T-helper 1 cell treated with Interleukin-12 subunit alpha and Interleukin-12 subunit beta and Interleukin-4 antibody, amounts not matched to agents 30 ng/mL and 1 ng/mL, for 36 hours (primary cell): ENCODE measurements around the gene ATP13A1. TPM values are rescaled to one million over a fixed set of nuclear protein-coding genes. Genes with fewer than 3 reads are reported as not detected.
"Not testable (repeated sequence)": the region's sequence is repeated elsewhere in the genome, so short reads cannot be mapped to it uniquely, and the experiment has no call there.

ENCODE experiments used
- intact Hi-C: fragments of 100-400 bp; cut with micrococcal nuclease; formaldehyde crosslinking; loops from one replicate; pipeline ENCODE4 v1.15.1; 2024
- total RNA-seq: library from RNA; stranded (reverse); gene quantifications from 2 replicates; pipeline ENCODE4 v1.2.3, GENCODE V29; 2022

Gene ATP13A1
- total RNA-seq = 105 and 110 TPM in 2 replicates

GRCh38 chr19:19663256-19664120, at the start of gene ATP13A1:
ATP13A1 (minus strand) TSS chr19:19663676; CDS start chr19:19663666, 10 bp downstream.
- intact Hi-C loops = loop anchor here (1.0 to 10.0 kb wide), 8 partner anchors 20 to 1661 kb away; partner anchors contain the start of genes BORCS8, GMIP, PBX4 and RFXANK

- intact Hi-C loops = no loop called here
These were observed 48.7 kb upstream of the ATP13A1 start for GRCh38 chr19:19711934-19712828.

GRCh38 chr19:19711306-19711933, 47.9 kb upstream of the ATP13A1 start:
- intact Hi-C loops = no loop called here

GRCh38 chr19:19710506-19710905, 47.0 kb upstream of the ATP13A1 start:
- intact Hi-C loops = no loop called here

- intact Hi-C loops = no loop called here
These were observed 41.4 kb upstream of the ATP13A1 start for GRCh38 chr19:19704836-19705235.

GRCh38 chr19:19700493-19700892, 37.0 kb upstream of the ATP13A1 start:
- intact Hi-C loops = not testable (repeated sequence)

- intact Hi-C loops = no loop called here
These were observed 34.1 kb upstream of the ATP13A1 start for GRCh38 chr19:19697589-19697988.

GRCh38 chr19:19696386-19696785, 32.9 kb upstream of the ATP13A1 start:
- intact Hi-C loops = no loop called here

GRCh38 chr19:19691683-19692082, 28.2 kb upstream of the ATP13A1 start:
- intact Hi-C loops = no loop called here

GRCh38 chr19:19689023-19689422, 25.5 kb upstream of the ATP13A1 start:
- intact Hi-C loops = not testable (repeated sequence)

- intact Hi-C loops = loop anchor here (2.0 kb wide), 2 partner anchors 18 to 44 kb away; partner anchors contain the start of genes GMIP and ZNF101
These were observed 23.6 kb upstream of the ATP13A1 start for GRCh38 chr19:19687090-19687489.

- intact Hi-C loops = loop anchor here (2.0 kb wide), 2 partner anchors 18 to 44 kb away; partner anchors contain the start of genes GMIP and ZNF101
These were observed 23.1 kb upstream of the ATP13A1 start for GRCh38 chr19:19686580-19686979.

GRCh38 chr19:19686119-19686518, 22.6 kb upstream of the ATP13A1 start:
- intact Hi-C loops = loop anchor here (2.0 kb wide), 2 partner anchors 17 to 43 kb away; partner anchors contain the start of genes GMIP and ZNF101

- intact Hi-C loops = no loop called here
These were observed 15.9 kb upstream of the ATP13A1 start for GRCh38 chr19:19679176-19680073.

GRCh38 chr19:19677579-19677978, 14.1 kb upstream of the ATP13A1 start:
- intact Hi-C loops = no loop called here

GRCh38 chr19:19674315-19674714, 10.8 kb upstream of the ATP13A1 start:
- intact Hi-C loops = no loop called here

- intact Hi-C loops = no loop called here
These were observed 9.3 kb upstream of the ATP13A1 start for GRCh38 chr19:19672816-19673215.

GRCh38 chr19:19670070-19670551, 6.6 kb upstream of the ATP13A1 start:
- intact Hi-C loops = no loop called here

- intact Hi-C loops = loop anchor here (1.0 to 10.0 kb wide), 12 partner anchors 18 to 1656 kb away; partner anchors contain the start of genes BORCS8, RFXANK, ZNF14 and ZNF253
These were observed 4.9 kb upstream of the ATP13A1 start, which contains the start of gene ZNF101 for GRCh38 chr19:19668230-19669012. ZNF101 (plus strand) TSS chr19:19668839; CDS start chr19:19668964, 125 bp downstream.
